Spleen (tissue), 7 donors: ENCODE measurements around the gene DOK7.
A peak's percentile ranks its signal among the peaks of the same experiment; 100 is the strongest.

Experiments
- POLR2AphosphoS5 ChIP-seq, 3 donors: sonication (generic); formaldehyde crosslinking; IDR thresholded peaks; one replicate each; pipeline ENCODE4 v1.5.1; 2017; ENCODE audit warnings: antibody characterized with exemption in 3 of 3
- TF ChIP-seq, protein P1 (sequence below), 11 experiments: fragments of 200-600 bp in 7 of 11; fragments of 450-650 bp in 4 of 11; sonication (generic) in 4 of 11; IDR thresholded peaks in 8 of 11; conservative IDR thresholded peaks in 3 of 11; 1 replicate in 7 of 11; 2 replicates in 4 of 11; pipeline versions ENCODE4 v1.4.0 to v1.8.0; 2016 to 2021; ENCODE audit warnings: antibody characterized with exemption in 11 of 11, inconsistent platforms in 4 of 11, mild to moderate bottlenecking in 1 of 11
- donor health status: DM: no; HTN: no; CAD: no; lungs with moderate emphysema.
- donor health status: DM: no; HTN: no; CAD: no.
- donor health status: DM: no; HTN: no; CAD: no.

DNA sequence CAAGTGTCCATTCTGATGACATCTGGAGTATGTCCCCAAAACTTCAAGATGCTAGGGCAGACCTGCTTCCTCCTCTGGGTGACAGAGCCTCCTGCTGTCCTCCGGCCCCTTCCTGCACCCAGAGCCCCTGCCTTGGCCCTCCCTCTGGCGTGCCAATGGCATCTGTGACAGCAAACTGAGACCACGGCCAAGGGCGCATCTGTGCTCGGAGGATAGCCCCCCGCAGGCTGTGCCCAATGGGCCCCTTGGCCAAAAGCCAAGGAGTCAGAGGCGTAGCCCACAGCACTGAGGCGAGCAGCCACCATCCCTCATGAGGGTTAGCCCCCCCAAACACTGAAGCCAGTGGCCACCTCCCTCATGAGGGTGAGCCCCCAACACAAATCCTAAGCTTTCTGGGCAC, 61.2 kb downstream of the DOK7 start:
- TF ChIP-seq, protein P1, sequence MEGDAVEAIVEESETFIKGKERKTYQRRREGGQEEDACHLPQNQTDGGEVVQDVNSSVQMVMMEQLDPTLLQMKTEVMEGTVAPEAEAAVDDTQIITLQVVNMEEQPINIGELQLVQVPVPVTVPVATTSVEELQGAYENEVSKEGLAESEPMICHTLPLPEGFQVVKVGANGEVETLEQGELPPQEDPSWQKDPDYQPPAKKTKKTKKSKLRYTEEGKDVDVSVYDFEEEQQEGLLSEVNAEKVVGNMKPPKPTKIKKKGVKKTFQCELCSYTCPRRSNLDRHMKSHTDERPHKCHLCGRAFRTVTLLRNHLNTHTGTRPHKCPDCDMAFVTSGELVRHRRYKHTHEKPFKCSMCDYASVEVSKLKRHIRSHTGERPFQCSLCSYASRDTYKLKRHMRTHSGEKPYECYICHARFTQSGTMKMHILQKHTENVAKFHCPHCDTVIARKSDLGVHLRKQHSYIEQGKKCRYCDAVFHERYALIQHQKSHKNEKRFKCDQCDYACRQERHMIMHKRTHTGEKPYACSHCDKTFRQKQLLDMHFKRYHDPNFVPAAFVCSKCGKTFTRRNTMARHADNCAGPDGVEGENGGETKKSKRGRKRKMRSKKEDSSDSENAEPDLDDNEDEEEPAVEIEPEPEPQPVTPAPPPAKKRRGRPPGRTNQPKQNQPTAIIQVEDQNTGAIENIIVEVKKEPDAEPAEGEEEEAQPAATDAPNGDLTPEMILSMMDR (IDR thresholded peaks at IDR 0.05 in 8 of 11, conservative IDR thresholded peaks at IDR 0.05 in 3 of 11): no peak
- TF ChIP-seq POLR2AphosphoS5 (IDR thresholded peaks at IDR 0.05): peak in 1 of 3 donors; percentile 35
